BJ (cell line): Measurements from ENCODE around the gene GOLPH3L. TPM values are rescaled to one million over a fixed set of nuclear protein-coding genes. Genes with fewer than 3 reads are reported as not detected.

Experiments used
- CTCF ChIA-PET: fragments of 350-600 bp; formaldehyde crosslinking; extraction: SDS; loops from one replicate; lab custom pipeline; 2021; ENCODE audit warnings: antibody characterized with exemption, inconsistent platforms; lab: Yijun Ruan, JAX
- POLR2A ChIA-PET: fragments of 300-600 bp; sonication (Branson Sonifier 250); formaldehyde crosslinking; extraction: SDS; loops from one replicate; lab custom pipeline; 2021; ENCODE audit warnings: antibody characterized with exemption; lab: Charles Lee
- DNase-seq: peaks from one replicate; pipeline ENCODE4 v3.0.0-alpha.2; 2011; ENCODE audit warnings: low read depth
- H3K27me3 ChIP-seq: 2 replicates; pipeline ENCODE4 v1.6.0; 2011; ENCODE audit warnings: low read length; ENCODE audit not compliant: control insufficient read depth, insufficient read depth
- H3K36me3 ChIP-seq: 2 replicates; pipeline ENCODE4 v1.5.1; 2011; ENCODE audit warnings: low read length; ENCODE audit not compliant: control insufficient read depth, insufficient read depth
- H3K4me3 ChIP-seq: 2 replicates; pipeline ENCODE4 v1.5.1; 2011; ENCODE audit warnings: low read depth, mild to moderate bottlenecking, control low read depth, low read length
- CTCF ChIP-seq: IDR thresholded peaks from 2 replicates; pipeline ENCODE4 v1.5.1; 2011; ENCODE audit warnings: low read depth, mild to moderate bottlenecking, control low read depth, inconsistent platforms, low read length, moderate library complexity; ENCODE audit not compliant: insufficient read depth
- polyA plus RNA-seq: library from polyadenylated mRNA; depleted of rRNA; stranded (reverse); fragments of >200 nt; gene quantifications from 2 replicates; pipeline ENCODE4 v1.2.3, GENCODE V29; 2011

GOLPH3L gene
- polyA plus RNA-seq, 1 experiment: 14.6 TPM

- peak; percentile 79 for TF ChIP-seq CTCF
- ChIA-PET POLR2A (no interaction called here), CTCF (interaction anchor here (0.7 to 6.5 kb wide), 10 partner anchors 15 to 192 kb away, joined by 3 to 121 read pairs (median 6); partner anchors contain the start of gene MCL1)
- Histone ChIP-seq H3K27me3 (no peaks in the 10 kb centered on the region), H3K4me3 (no peak overlapping the region), H3K36me3 (peaks cover 5% of the 10 kb centered on the region)
- DNase-seq: no peak
These were observed 75.3 kb downstream of the GOLPH3L start for GRCh38 chr1:150621497-150622302.

GRCh38 chr1:150620919-150621318, 76.0 kb downstream of the GOLPH3L start:
- H3K27me3 ChIP-seq: no peaks in the 10 kb centered on the region
- POLR2A ChIA-PET: no interaction called here
- DNase-seq: no peak
- H3K4me3 ChIP-seq: no peak overlapping the region
- CTCF ChIA-PET: interaction anchor here (1.0 to 6.5 kb wide), 10 partner anchors 7 to 192 kb away, joined by 3 to 121 read pairs (median 8); partner anchors contain the start of genes ENSA and MCL1
- TF ChIP-seq CTCF: no peak
- peaks cover 5% of the 10 kb centered on the region for H3K36me3 ChIP-seq

DNA sequence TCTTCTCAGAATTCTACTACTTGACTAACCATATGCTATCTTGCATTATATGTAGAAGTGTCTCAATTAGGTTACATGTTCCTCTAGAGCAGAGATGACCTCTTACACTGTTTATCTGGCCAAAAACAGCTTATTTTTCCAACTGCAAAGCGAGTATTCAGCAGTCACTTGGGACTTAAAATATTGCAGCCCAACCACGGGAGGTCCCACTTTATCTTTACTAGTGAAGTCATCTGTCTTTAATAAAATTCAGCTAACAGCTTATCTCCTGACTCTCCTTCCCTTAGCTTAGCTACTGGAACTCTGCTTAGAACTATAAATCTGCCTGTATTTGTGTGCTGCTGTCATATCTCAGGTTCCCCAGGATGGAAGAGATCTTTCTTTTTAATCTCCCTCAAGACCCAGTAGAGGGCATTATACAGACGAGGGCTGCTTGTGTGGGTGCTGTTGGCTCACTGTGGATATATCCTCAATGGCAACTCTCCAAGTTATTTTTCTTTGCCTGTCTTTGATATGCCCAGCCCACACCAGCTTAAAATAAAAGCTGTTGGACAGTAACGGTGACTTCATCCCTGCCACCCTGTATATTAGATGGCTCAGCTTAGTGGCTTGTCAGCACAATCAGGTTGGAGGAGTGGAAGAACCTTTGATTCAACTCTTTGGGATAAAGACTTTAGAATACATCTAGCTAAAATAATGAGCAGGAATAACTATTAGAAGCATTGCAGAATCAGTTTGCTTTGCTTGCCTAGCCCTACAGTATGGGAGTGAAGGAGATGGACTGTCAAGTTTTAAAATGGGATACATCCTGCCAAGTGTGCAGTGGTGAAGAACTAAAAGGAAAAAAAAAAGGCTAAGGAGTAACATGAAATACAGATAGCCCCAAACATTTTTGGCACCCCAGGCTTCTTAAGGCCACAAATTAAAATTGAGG, 77.1 kb downstream of the GOLPH3L start:
- Histone ChIP-seq H3K27me3 (no peaks in the 10 kb centered on the region), H3K4me3 (no peak overlapping the region), H3K36me3 (peaks cover 2% of the 10 kb centered on the region)
- peak; percentile 41 for TF ChIP-seq CTCF
- DNase-seq: no peak
- ChIA-PET CTCF (interaction anchor here (0.6 to 6.5 kb wide), 13 partner anchors 8 to 203 kb away, joined by 3 to 121 read pairs (median 7); partner anchors contain the start of genes CTSK, ENSA, MCL1 and TARS2), POLR2A (interaction anchor here (0.6 to 1.1 kb wide), 2 partner anchors 10 to 204 kb away, joined by 3 to 11 read pairs; partner anchors contain the start of gene ENSA)

- TF ChIP-seq CTCF: no peak
- no peak for DNase-seq
- H3K27me3 ChIP-seq: no peaks in the 10 kb centered on the region
- H3K36me3 ChIP-seq: 0 out of 2 replicates have a peak, but pooled peaks cover under 1% of the 10 kb centered on the region
- ChIA-PET CTCF (interaction anchor here (1.0 to 4.6 kb wide), 2 partner anchors 36 to 55 kb away, joined by 3 to 23 read pairs; partner anchors contain the start of gene MCL1), POLR2A (interaction anchor here (0.8 kb wide), 1 partner anchor 37 kb away, joined by 5 read pairs; the partner anchor contains the start of gene MCL1)
- H3K4me3 ChIP-seq: no peak overlapping the region
These were observed 81.4 kb downstream of the GOLPH3L start for GRCh38 chr1:150615346-150616201.
